CD4-positive, alpha-beta T cell treated with Interleukin-17A for 4 hours (primary cell): ENCODE measurements around the gene CELF5.
"Not testable (repeated sequence)": the region's sequence is repeated elsewhere in the genome, so short reads cannot be mapped to it uniquely, and the experiment has no call there.

Experiments
- DNase-seq: peaks from one replicate; pipeline ENCODE4 v3.0.0-alpha.2; 2020; ENCODE audit warnings: mixed read lengths

CELF5 gene

DNA sequence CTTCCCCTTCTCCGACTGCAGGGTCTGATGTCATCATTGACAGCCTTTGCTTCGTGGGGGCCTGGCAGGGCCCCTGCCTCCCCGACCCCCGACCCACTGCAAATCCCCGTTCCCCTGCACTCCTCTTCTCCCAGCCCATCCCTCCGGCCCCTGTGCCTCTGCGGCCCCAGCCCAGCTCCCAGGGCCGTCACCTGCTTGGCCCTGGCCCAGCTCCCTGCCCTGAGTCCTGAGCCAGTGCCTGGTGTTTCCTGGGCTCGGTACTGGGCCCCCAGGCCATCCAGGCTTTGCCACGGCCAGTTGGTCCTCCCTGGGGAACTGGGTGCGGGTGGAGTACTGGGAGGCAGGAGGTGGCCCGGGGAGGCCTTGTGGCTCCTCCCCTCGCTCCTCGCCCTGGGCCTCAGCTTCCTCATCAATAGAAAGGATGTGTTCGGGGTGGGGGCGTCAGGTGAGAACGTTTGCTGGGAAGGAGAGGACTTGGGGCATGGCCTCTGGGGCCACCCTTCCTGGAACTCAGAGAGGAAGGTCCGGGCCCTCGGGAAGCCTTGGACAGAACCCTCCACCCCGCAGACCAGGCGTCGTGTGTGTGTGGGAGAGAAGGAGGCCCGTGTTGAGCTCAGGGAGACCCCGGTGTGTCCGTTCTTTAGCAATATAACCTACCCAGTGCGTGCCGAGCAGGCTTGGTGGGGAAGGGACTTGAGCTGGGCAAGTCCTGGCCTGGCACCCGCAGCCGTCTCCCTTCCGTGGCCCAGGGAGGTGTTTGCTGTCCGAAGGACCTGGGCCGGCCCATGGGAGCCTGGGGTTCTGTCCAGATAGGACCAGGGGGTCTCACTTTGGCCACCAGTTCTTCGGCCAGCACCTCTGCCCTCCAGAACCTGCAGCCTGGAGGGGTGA, 15.9 kb upstream of the CELF5 start:
- DNase-seq, result no peak

- DNase-seq, result peak; percentile 77
Observed at GRCh38 chr19:3210347-3211017, 14.0 kb upstream of the CELF5 start.

GRCh38 chr19:3211191-3211590, 13.3 kb upstream of the CELF5 start:
- DNase-seq, result no peak

- DNase-seq, result no peak
Observed at GRCh38 chr19:3213159-3213558, 11.3 kb upstream of the CELF5 start.

- DNase-seq, result no peak
Observed at GRCh38 chr19:3216874-3217273, 7.6 kb upstream of the CELF5 start.

DNA sequence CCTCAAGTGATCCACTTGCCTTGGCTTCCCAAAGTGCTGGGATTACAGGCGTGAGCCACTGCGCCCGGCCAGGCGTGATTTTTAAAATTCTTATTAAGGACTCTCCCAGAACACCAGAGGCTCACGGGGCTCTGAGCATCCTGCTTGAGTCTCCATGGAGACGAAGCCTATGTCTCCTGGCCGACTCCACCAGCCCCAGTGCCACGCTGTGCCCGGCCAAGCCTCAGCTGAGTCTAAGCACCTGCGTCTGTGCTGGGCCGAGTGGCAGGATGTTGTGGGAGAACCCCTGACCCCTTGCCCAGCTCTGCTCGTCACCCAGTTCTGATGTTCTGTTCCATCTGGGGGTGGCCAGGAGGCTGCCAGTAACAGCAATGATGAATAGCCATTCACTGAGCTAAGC, 3.9 kb upstream of the CELF5 start:
- DNase-seq, result no peak

- not testable (repeated sequence) for DNase-seq
Observed at GRCh38 chr19:3221576-3221975, 2.9 kb upstream of the CELF5 start.

DNA sequence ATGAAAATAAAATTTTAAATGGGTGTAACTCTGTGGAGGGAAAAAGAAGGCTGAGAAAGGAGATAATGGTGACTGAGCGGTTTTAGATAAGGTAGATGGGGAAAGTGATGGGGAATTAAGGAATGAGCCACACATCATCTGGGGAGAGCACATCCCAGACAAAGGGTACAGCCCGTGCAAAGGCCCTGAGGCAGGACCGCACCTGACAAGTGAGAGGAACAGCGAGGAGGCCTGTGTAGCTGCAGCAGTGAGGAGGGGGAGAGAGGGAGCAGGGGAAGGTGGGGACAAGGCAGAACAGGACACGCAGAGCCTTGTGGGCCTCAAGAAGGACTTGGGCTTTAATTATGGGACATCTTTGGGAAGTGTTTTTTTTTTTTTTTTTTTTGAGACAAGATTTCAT, 1.8 kb upstream of the CELF5 start:
- no peak for DNase-seq

DNA sequence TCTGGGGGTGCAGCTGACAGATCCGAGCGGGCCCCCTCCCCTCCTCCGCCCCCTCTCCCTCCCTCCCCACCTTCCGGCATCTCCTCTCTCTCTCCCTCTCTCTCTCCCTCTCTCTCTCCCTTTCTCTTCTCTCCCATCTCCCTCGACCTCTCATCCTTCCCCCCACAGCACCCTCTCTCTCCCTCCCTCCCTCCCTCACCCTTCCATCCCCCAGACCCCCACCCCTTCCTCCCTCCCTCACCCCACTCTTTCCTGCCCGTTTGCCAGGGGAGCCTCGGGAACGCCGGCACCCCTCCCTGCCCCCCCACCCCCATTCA, 666 bp downstream of the CELF5 start:
- no peak for DNase-seq

- no peak for DNase-seq
Observed at GRCh38 chr19:3225677-3226093, 1.2 kb downstream of the CELF5 start.

- no peak for DNase-seq
Observed at GRCh38 chr19:3227054-3227626, 2.7 kb downstream of the CELF5 start.

DNA sequence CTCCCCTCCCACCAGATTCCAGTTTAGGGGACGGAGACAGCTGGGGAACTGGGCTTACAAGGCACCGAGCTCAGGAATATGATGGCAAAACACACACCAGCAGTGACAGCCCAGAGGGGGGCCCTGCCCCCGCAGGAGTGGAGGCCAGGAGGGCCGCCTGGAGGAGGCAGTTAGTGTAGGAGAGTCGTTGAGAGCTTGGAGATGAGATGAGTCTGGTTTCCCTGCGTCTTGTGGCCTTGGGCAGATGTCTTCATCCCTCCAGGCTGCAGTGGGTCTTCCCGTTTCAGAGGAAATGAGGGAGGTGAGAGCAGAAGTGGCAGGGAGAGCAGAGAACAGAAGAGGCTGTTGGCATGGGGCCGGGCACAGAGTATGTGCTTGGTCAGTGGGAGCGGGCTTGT, 4.9 kb downstream of the CELF5 start:
- DNase-seq, result no peak

GRCh38 chr19:3229888-3230496, 5.5 kb downstream of the CELF5 start:
- DNase-seq, result no peak

- no peak for DNase-seq
Observed at GRCh38 chr19:3231288-3231687, 6.8 kb downstream of the CELF5 start.

DNA sequence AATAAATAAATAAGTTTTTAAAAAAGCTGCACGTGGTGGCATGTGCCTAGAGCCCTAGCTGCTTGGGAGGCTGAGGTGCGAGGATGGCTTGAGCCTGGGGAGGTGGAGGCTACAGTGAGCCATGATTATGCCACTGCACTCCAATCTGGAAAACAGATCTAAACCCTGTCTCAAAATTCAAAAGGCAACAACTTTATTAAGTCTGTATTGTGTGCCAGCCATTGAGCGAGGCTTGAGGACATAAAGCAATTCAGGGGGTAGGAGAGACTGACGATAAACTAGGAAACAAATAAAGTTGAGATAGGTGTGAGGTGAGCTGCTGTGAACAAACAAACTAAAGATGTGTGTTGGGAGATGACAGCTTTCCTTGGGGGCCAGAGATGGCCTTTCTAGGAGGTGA, 8.7 kb downstream of the CELF5 start:
- DNase-seq, result no peak

- no peak for DNase-seq
Observed at GRCh38 chr19:3233831-3234230, 9.4 kb downstream of the CELF5 start.

DNA sequence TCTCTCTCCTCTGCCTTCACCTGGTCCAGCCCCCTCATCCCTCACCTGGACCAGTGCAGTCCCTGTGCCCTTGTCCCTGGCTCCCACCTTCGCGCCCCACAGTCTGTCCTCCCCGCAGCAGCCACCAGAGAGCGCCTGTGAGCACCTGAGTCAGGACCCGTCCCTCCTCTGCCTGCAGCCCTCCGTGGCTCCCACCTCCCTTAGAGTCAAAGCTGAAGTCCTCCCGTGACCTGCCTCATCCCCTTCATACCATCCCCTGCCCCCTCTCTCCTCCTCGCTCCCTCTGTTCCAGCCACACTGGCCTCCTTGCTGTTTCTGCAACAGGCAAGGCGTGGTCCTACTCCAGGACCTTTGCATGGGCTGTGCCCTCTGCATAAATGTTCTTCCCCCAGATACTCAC, 10.3 kb downstream of the CELF5 start:
- DNase-seq, result no peak

DNA sequence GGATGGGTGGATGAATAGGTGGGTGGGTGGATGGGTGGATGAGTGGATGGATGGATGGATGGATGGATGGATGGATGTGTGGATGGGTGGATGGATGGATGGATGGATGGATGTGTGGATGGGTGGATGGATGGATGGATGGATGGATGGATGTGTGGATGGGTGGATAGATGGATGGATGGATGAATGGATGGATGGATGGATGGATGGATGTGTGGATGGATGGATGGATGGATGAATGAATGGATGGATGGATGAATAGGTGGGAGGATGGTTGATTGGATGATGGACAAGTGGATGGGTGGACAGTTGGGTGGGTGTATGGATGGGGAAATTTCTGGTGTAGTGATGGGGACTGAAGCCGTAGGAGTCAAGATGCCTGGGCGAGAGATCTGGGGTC, 11.1 kb downstream of the CELF5 start:
- DNase-seq, result not testable (repeated sequence)

DNA sequence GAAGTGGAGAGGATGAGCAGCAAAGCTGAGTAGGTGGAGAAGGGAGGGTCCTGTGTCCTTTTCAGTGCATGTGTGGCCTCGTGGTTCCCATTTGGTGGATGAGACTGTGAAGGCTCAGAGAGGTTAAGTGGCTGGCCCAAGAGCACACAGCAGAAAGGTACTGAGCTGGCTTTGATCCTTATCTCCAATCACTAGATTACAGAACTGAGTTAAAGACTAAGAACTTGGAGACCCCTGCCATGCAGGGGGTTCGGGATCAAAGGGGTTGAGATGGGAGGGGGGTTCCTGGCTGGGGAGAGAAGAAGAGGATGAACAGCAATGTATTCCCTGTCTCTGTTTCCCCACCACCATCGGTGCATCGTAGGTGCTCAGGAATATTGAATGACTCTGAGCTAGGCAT, 11.8 kb downstream of the CELF5 start:
- DNase-seq, result no peak

DNA sequence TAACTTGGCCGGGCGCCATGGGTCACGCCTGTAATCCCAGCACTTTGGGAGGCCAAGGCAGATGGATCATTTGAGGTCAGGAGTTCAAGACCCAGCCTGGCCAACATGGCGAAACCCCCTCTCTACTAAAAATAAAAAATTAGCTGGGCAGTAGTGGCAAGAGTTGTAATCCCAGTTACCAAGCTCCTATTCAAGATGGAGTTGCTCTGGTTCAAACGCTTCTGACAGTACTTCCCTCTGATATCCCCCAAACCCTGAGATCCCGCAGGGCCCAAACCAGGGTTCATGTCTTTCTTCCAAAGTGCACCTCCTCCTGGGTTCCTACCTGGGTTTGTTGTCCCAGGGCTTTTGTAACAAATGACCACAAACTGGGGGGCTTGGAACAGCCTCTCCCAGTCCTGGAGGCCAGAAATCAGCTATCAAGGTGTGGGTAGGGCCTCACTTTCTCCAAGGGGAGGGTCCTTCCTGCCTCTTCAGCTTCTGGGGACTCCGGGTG, 13.7 kb downstream of the CELF5 start:
- DNase-seq, result no peak

DNA sequence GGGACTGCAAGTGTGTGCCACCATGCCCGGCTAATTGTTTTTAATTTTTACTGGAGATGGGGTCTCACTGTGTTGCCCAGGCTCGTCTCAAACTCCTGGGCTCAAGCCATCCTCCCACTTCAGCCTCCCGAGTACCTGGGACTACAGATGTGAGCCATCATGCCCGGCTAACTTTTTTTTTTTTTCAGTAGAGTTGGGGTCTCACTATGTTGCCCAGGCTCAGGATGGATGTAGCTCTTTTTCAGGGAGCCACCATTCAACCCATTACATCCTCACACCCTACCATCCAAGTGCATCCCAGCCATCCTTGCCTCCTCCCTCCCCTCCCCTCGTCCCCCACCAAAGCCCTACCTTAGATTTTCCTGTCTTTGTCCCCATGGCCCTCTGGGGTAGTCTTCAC, 14.9 kb downstream of the CELF5 start:
- DNase-seq, result no peak

DNA sequence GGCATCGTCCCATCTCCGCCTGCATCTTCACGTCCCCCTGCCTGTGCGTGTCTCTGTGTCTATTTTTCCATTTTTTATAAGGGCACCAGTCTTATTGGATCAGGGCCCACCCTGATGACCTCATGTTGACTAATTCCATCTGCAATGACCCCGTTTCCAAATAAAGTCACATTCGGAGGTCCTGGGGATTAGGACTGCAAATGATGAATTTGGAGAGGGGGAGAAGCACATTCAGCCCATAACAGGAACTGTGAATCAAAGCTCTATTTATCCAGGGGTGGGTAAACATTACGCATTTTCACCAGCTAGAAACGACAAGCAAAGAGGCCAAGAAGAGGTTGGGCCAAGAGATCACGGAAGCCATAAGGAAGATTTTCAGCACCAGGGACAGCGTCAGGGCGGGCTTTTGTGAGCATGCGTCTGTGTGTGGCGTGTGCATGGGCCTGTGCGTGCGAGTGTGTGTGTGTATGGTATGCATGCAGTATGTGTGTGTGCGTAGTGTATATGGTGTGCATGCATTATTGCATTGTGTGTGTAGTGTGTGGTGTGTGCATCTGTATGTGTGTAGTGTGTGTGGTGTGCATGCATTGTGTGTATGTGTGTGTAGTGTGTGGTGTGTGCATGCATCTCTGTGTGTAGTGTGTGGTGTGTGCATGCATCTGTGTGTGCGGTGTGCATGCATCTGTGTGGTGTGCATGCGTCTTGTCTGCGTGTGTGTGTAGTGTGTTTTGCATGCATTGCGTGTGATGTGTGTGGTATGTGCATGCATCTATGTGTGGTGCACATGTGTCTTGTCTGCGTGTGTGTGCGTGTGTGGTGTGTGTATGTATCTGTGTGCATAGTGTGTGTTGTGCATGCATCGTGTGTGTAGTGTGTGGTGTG, 19.6 kb downstream of the CELF5 start:
- DNase-seq, result peak; percentile 62

DNA sequence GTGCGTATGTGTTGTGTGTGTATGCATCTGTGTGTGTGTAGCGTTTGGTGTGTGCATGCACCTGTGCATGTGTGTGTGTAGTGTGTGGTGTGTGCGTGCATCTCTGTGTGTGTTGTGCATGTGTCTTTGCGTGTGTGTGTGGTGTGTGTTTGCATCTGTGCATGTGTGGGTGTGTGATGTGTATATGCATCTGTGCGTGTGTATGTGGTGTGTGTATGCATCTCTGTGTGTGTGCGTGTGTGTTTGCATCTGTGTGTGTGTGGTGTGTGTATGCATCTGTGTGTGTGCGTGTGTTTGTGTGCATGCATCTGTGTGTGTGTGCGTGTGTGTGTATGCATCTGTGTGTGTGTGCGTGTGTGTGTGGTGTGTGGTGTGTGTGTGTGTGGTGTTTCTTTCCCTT, 20.6 kb downstream of the CELF5 start:
- DNase-seq, result no peak
